ENCODE results near the gene STPG1.

DNA sequence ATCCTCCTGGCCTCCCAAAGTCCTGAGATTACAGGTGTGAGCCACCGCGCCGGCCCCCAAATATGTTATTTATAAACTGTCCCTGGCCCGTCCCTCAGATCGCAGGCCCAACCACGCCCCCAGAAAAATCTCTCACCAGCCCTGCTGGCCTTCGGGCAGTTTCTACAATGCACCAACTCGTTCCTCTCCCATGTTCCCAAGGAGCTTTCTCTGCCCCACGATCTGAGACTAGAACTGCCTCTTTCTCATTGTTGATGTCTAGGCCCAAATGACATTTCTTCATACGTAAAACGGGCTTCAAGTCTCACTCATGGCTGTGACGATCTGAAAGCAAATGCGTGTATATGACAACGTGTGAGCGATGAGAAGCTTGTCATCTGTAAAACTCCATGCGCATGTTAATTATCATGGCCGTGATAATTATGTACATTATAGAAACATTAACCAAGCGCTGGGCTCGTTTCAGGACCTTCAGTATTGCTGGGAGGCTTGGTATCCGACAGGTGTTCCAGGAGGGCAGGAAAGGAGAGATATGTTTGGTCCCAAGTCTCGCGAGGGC is 1.3 kb upstream of the STPG1 start:
- TF ChIP-seq POLR2AphosphoS5 (IDR thresholded peaks at IDR 0.05; ENCODE audit: insufficient read depth, low read depth, low read length) = no peak
- TF ChIP-seq, protein P1, sequence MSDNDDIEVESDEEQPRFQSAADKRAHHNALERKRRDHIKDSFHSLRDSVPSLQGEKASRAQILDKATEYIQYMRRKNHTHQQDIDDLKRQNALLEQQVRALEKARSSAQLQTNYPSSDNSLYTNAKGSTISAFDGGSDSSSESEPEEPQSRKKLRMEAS (IDR thresholded peaks at IDR 0.05; ENCODE audit: insufficient read depth, insufficient read length) = no peak

All from endothelial cell of umbilical vein (primary cell).